Islet precursor cell (in vitro differentiated cells): ENCODE measurements around the gene CYP1A1.
"Not testable (repeated sequence)": the region's sequence is repeated elsewhere in the genome, so short reads cannot be mapped to it uniquely, and the experiment has no call there.

Experiments used
- DNase-seq: peaks from one replicate; pipeline ENCODE4 v3.0.0-alpha.2; 2018

The CYP1A1 gene

GRCh38 chr15:74725225-74725774, at the start of gene CYP1A1:
CYP1A1 (minus strand) TSS chr15:74725528; CDS start chr15:74723097, 2,431 bp downstream.
- DNase-seq, result peak; percentile 64

GRCh38 chr15:74773731-74774252, 48.5 kb upstream of the CYP1A1 start:
- no peak for DNase-seq

- DNase-seq, result no peak
Measured at GRCh38 chr15:74773329-74773728, 48.0 kb upstream of the CYP1A1 start.

- DNase-seq, result no peak
Measured at GRCh38 chr15:74770211-74770903, 45.0 kb upstream of the CYP1A1 start.

- DNase-seq, result no peak
Measured at GRCh38 chr15:74769463-74770025, 44.2 kb upstream of the CYP1A1 start.

- peak; percentile 81 for DNase-seq
Measured at GRCh38 chr15:74768771-74769342, 43.5 kb upstream of the CYP1A1 start.

GRCh38 chr15:74768099-74768770, 42.9 kb upstream of the CYP1A1 start:
- DNase-seq, result no peak

GRCh38 chr15:74767167-74768098, 42.1 kb upstream of the CYP1A1 start:
- no peak for DNase-seq

GRCh38 chr15:74763416-74763815, 38.1 kb upstream of the CYP1A1 start:
- DNase-seq, result peak; percentile 62

- no peak for DNase-seq
Measured at GRCh38 chr15:74762791-74763150, 37.4 kb upstream of the CYP1A1 start.

- no peak for DNase-seq
Measured at GRCh38 chr15:74758736-74759135, 33.4 kb upstream of the CYP1A1 start.

- DNase-seq, result no peak
Measured at GRCh38 chr15:74754593-74755215, 29.4 kb upstream of the CYP1A1 start.

- peak; percentile 66 for DNase-seq
Measured at GRCh38 chr15:74752531-74752930, 27.2 kb upstream of the CYP1A1 start.

- DNase-seq, result no peak
Measured at GRCh38 chr15:74752011-74752410, 26.7 kb upstream of the CYP1A1 start.

- no peak for DNase-seq
Measured at GRCh38 chr15:74750751-74751150, 25.4 kb upstream of the CYP1A1 start.

- DNase-seq, result no peak
Measured at GRCh38 chr15:74749832-74750231, 24.5 kb upstream of the CYP1A1 start.

- no peak for DNase-seq
Measured at GRCh38 chr15:74748322-74748946, 23.1 kb upstream of the CYP1A1 start, which contains the start of gene CYP1A2. CYP1A2 (plus strand) TSS chr15:74748845; CDS start chr15:74749739, 894 bp downstream.

- no peak for DNase-seq
Measured at GRCh38 chr15:74746389-74746788, 21.1 kb upstream of the CYP1A1 start.

GRCh38 chr15:74742422-74742821, 17.1 kb upstream of the CYP1A1 start:
- DNase-seq, result no peak

- DNase-seq, result not testable (repeated sequence)
Measured at GRCh38 chr15:74738239-74738638, 12.9 kb upstream of the CYP1A1 start.

- no peak for DNase-seq
Measured at GRCh38 chr15:74735305-74735704, 10.0 kb upstream of the CYP1A1 start.
